ENCODE results near the gene DNASE1.

The DNASE1 gene

GRCh38 chr16:3706253-3707012 is 51.9 kb downstream of the DNASE1 start:
- Histone ChIP-seq H2BK15ac (ENCODE audit: low read length) (no peak overlapping the region), H3K23ac (ENCODE audit: low read depth, low read length, poor library complexity) (no peak overlapping the region), H4K91ac (ENCODE audit: low read depth, low read length, poor library complexity) (no peak overlapping the region), H2AFZ (ENCODE audit: low read length) (no peak overlapping the region), H3K36me3 (replicated peaks in 1 of 2; ENCODE audit: control insufficient read depth in 2 of 2, insufficient read depth in 2 of 2, low read length in 2 of 2) (peaks cover 1 to 40% of the 10 kb centered on the region in 2 donors), H3K9ac (ENCODE audit: low read depth, low read length, poor library complexity) (no peak overlapping the region), H3K27ac (replicated peaks; ENCODE audit: low read length) (no peak overlapping the region), H3K4ac (ENCODE audit: low read length) (no peak overlapping the region), H2BK12ac (ENCODE audit: low read length) (no peak overlapping the region), H3K27me3 (ENCODE audit: control insufficient read depth in 3 of 3, insufficient read depth in 3 of 3, low read depth in 1 of 3, low read length in 3 of 3) (no peaks in the 10 kb centered on the region), H3K79me1 (ENCODE audit: low read depth, low read length) (peaks cover 9% of the 10 kb centered on the region), H4K8ac (ENCODE audit: low read depth, low read length) (no peak overlapping the region), H2BK5ac (ENCODE audit: low read length) (no peak overlapping the region), H3K9me3 (replicated peaks in 1 of 2; ENCODE audit: control insufficient read depth in 2 of 2, insufficient read depth in 1 of 2, low read depth in 1 of 2, low read length in 2 of 2) (no peaks in the 10 kb centered on the region), H3K18ac (ENCODE audit: low read length) (no peak overlapping the region), H3K4me2 (ENCODE audit: insufficient read depth, low read length, poor library complexity, severe bottlenecking) (no peak overlapping the region), H2BK120ac (ENCODE audit: low read depth, low read length) (no peak overlapping the region), H3K4me3 (ENCODE audit: low read length in 2 of 2) (no peak overlapping the region), H3K14ac (ENCODE audit: low read length) (peak overlapping the region; percentile 56), H3K4me1 (ENCODE audit: control insufficient read depth in 2 of 2, insufficient read depth in 1 of 2, low read depth in 1 of 2, low read length in 2 of 2) (no peaks in the 10 kb centered on the region), H2AK5ac (ENCODE audit: low read depth, low read length) (no peak overlapping the region)
- DNase-seq (ENCODE audit: low spot score) = no peak
- WGBS, 2 donors (ENCODE audit: extremely low coverage in 2 of 2, insufficient read length in 2 of 2, insufficient replicate concordance in 1 of 2) = no CpG with 5 or more reads among the region's 10 CpGs
